ENCODE measurements around the gene RNF223. TPM values are rescaled to one million over a fixed set of nuclear protein-coding genes. Genes with fewer than 3 reads are reported as not detected.

Gene RNF223
- total RNA-seq, 1 experiment from 2014 or later = not detected

DNA sequence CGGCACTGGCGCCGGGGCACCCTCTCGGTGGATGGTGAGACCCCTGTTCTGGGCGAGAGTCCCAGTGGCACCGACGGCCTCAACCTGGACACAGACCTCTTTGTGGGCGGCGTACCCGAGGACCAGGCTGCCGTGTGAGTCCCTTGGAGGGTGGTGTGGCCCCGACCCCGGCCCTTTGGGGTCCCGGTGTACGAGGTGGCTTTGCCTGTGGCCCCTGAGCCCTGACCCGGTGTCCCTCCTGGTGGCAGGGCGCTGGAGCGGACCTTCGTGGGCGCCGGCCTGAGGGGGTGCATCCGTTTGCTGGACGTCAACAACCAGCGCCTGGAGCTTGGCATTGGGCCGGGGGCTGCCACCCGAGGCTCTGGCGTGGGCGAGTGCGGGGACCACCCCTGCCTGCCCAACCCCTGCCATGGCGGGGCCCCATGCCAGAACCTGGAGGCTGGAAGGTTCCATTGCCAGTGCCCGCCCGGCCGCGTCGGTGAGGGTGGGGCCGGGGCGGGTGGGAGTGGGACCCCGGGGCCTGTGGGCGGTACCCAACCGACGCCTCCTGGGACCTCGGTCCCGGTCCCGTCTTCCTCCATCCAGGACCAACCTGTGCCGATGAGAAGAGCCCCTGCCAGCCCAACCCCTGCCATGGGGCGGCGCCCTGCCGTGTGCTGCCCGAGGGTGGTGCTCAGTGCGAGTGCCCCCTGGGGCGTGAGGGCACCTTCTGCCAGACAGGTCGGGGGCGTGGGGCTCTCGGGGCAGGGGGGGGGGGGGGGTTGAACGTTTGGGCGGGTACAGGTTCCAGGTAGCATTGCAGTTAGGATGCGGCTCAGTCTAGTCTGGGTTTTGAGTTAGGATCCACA is 24.6 kb downstream of the RNF223 start:
- Histone ChIP-seq H3K23me2 (ENCODE audit: insufficient read length, low read depth, low read length, poor library complexity, severe bottlenecking) (no peaks in the 10 kb centered on the region), H2BK120ac (ENCODE audit: low read depth, low read length, poor library complexity, severe bottlenecking) (no peak overlapping the region), H3K18ac (ENCODE audit: insufficient read length, low read depth, low read length) (no peak overlapping the region), H3K23ac (ENCODE audit: insufficient read length, low read depth, low read length) (no peak overlapping the region), H3K4ac (ENCODE audit: low read depth, low read length) (no peak overlapping the region), H2BK15ac (ENCODE audit: low read depth, low read length) (no peak overlapping the region), H3K79me2 (ENCODE audit: insufficient read depth, low read length) (no peaks in the 10 kb centered on the region; the same call in 1 of the 2 replicates), H2BK5ac (ENCODE audit: insufficient read length, low read length) (no peak overlapping the region), H3K4me2 (ENCODE audit: insufficient read depth, insufficient read length, low read length) (no peak overlapping the region), H2BK20ac (ENCODE audit: low read depth, low read length, poor library complexity, severe bottlenecking) (no peak overlapping the region), H2AFZ (ENCODE audit: low read length) (no peak overlapping the region), H2BK12ac (ENCODE audit: insufficient read length, low read depth, low read length) (no peak overlapping the region), H4K8ac (replicated peaks; ENCODE audit: insufficient read length, low read depth, low read length) (no peak overlapping the region), H3K79me1 (ENCODE audit: insufficient read depth, low read depth, low read length, poor library complexity, severe bottlenecking) (no peaks in the 10 kb centered on the region), H3T11ph (ENCODE audit: low read length) (no peak overlapping the region), H3K4me1 (ENCODE audit: insufficient read depth, low read length) (no peaks in the 10 kb centered on the region), H3K9me3 (ENCODE audit: control insufficient read depth, low read depth, low read length) (no peaks in the 10 kb centered on the region), H4K5ac (ENCODE audit: insufficient read length, low read depth, low read length) (no peak overlapping the region), H4K91ac (ENCODE audit: insufficient read length, low read depth, low read length) (no peak overlapping the region), H3K14ac (ENCODE audit: insufficient read depth, low read length) (no peak overlapping the region), H3K9ac (ENCODE audit: extremely low read depth, insufficient read length, low read length) (no peak overlapping the region), H2AK5ac (ENCODE audit: insufficient read length, low read length) (no peak overlapping the region), H3K27ac (ENCODE audit: insufficient read length, low read depth, low read length) (no peak overlapping the region), H3K27me3 (ENCODE audit: insufficient read depth, low read length) (no peaks in the 10 kb centered on the region; the same call in 1 of the 2 replicates), H3K56ac (ENCODE audit: insufficient read length, low read depth, low read length) (no peak overlapping the region), H4K20me1 (ENCODE audit: control insufficient read depth, insufficient read depth, insufficient read length) (peaks cover 3% of the 10 kb centered on the region)
- H3K36me3 Mint-ChIP-seq (ENCODE audit: insufficient read depth in 1 of 3, low read depth in 3 of 3) = peaks cover 16 to 54% (median 50%) of the 10 kb centered on the region in 3 experiments
- H3K27ac Mint-ChIP-seq = no peak overlapping the region
- no peak overlapping the region for H3K4me3 Mint-ChIP-seq
- H3K27me3 Mint-ChIP-seq (ENCODE audit: low read depth) = no peaks in the 10 kb centered on the region
- H3K9me3 Mint-ChIP-seq = no peaks in the 10 kb centered on the region; a peak in 1 of 5 replicates
- DNase-seq = no peak
- no peaks in the 10 kb centered on the region; a peak in 1 of 4 replicates for H3K4me1 Mint-ChIP-seq
- TF ChIP-seq CTCF (conservative IDR thresholded peaks at IDR 0.05) = no peak
- no CpG with 5 or more reads among the region's 57 CpGs for WGBS (ENCODE audit: extremely low coverage, insufficient read length, low lambda C conversion rate)
